HL-60 (cell line): ENCODE results near the gene NOS3.

Source experiments
- DNase-seq, 2 experiments: peaks; one replicate each; pipeline ENCODE4 v3.0.0-alpha.2; 2010 to 2020; ENCODE audit warnings: low read depth in 1 of 2, low spot score in 1 of 2
- H3K27ac ChIP-seq: fragments of 250-450 bp; sonication (Bioruptor Pico); replicated peaks from 2 replicates; pipeline ENCODE4 v1.5.1; 2020; ENCODE audit warnings: mild to moderate bottlenecking, moderate library complexity
- H3K27me3 ChIP-seq: fragments of 250-450 bp; sonication (Bioruptor Pico); 2 replicates; pipeline ENCODE4 v1.5.1; 2021; ENCODE audit warnings: mild to moderate bottlenecking, moderate library complexity; ENCODE audit not compliant: insufficient read depth, poor library complexity, severe bottlenecking
- H3K4me3 ChIP-seq: replicated peaks from 2 replicates; pipeline ENCODE4 v1.5.1; 2011; ENCODE audit warnings: mild to moderate bottlenecking, control low read depth, low read length; ENCODE audit not compliant: insufficient read depth
- CTCF ChIP-seq: IDR thresholded peaks from one replicate; pipeline ENCODE4 v1.5.1; 2011; ENCODE audit warnings: low read length, control low read depth, inconsistent platforms; ENCODE audit not compliant: insufficient read depth
- GABPA ChIP-seq: IDR thresholded peaks from 2 replicates; pipeline ENCODE4 v1.6.1; 2012; ENCODE audit warnings: low read depth
- POLR2AphosphoS5 ChIP-seq: IDR thresholded peaks from 2 replicates; pipeline ENCODE4 v1.6.1; 2012; ENCODE audit warnings: low read depth
- REST ChIP-seq: IDR thresholded peaks from 2 replicates; pipeline ENCODE4 v1.6.1; 2012; ENCODE audit warnings: low read depth; ENCODE audit not compliant: insufficient replicate concordance
- SPI1 ChIP-seq: IDR thresholded peaks from 2 replicates; pipeline ENCODE4 v1.6.1; 2012; ENCODE audit warnings: low read depth, mild to moderate bottlenecking, borderline replicate concordance

Gene NOS3

GRCh38 chr7:150945171-150945852 lies 45.5 kb upstream of the NOS3 start:
- Histone ChIP-seq H3K4me3 (no peak overlapping the region), H3K27ac (no peak overlapping the region), H3K27me3 (no peaks in the 10 kb centered on the region)
- TF ChIP-seq SPI1 (no peak), POLR2AphosphoS5 (no peak), GABPA (no peak), CTCF (no peak), REST (no peak)
- DNase-seq: no peak

- DNase-seq: no peak
- H3K27ac ChIP-seq: no peak overlapping the region
- TF ChIP-seq SPI1 (no peak), REST (no peak), POLR2AphosphoS5 (no peak), CTCF (no peak), GABPA (no peak)
These were observed 44.9 kb upstream of the NOS3 start for GRCh38 chr7:150945853-150946420.

GRCh38 chr7:150946421-150947240 lies 44.2 kb upstream of the NOS3 start:
- TF ChIP-seq GABPA: no peak
- TF ChIP-seq REST: no peak
- TF ChIP-seq SPI1: no peak
- TF ChIP-seq CTCF: no peak
- no peak for TF ChIP-seq POLR2AphosphoS5
- H3K27me3 ChIP-seq: no peaks in the 10 kb centered on the region
- H3K27ac ChIP-seq: no peak overlapping the region
- H3K4me3 ChIP-seq: no peak overlapping the region
- no peak for DNase-seq

More at GRCh38 chr7:150945853-150946420, 44.9 kb upstream of the NOS3 start:
- Histone ChIP-seq H3K4me3 (no peak overlapping the region), H3K27me3 (no peaks in the 10 kb centered on the region)
